Mucosa of rectum (tissue), 2 donors: Measurements from ENCODE around the gene SYCN.
"Not testable (repeated sequence)": the region's sequence is repeated elsewhere in the genome, so short reads cannot be mapped to it uniquely, and the experiment has no call there.

Experiments used
- H3K27ac ChIP-seq, 2 donors: one replicate each; pipeline ENCODE4 v1.7.0; 2013; ENCODE audit warnings: inconsistent platforms in 2 of 2, low read depth in 2 of 2, low read length in 2 of 2
- H3K27me3 ChIP-seq, 2 donors: one replicate each; pipeline ENCODE4 v1.7.0; 2013; ENCODE audit warnings: low read length in 2 of 2; ENCODE audit not compliant: control insufficient read depth in 2 of 2, insufficient read depth in 2 of 2
- H3K36me3 ChIP-seq, 2 donors: one replicate each; pipeline ENCODE4 v1.7.0; 2013; ENCODE audit warnings: low read length in 2 of 2; ENCODE audit not compliant: control insufficient read depth in 2 of 2, insufficient read depth in 2 of 2
- H3K4me1 ChIP-seq, 2 donors: one replicate each; pipeline ENCODE4 v1.7.0; 2013; ENCODE audit warnings: low read length in 2 of 2, mild to moderate bottlenecking in 1 of 2; ENCODE audit not compliant: control insufficient read depth in 2 of 2, insufficient read depth in 2 of 2
- H3K4me3 ChIP-seq, 2 donors: one replicate each; pipeline ENCODE4 v1.7.0; 2013; ENCODE audit warnings: low read length in 2 of 2
- H3K9ac ChIP-seq, 2 donors: one replicate each; pipeline ENCODE4 v1.7.0; 2013; ENCODE audit warnings: low read length in 2 of 2, low read depth in 1 of 2, mild to moderate bottlenecking in 1 of 2
- H3K9me3 ChIP-seq, 2 donors: one replicate each; pipeline ENCODE4 v1.7.0; 2013; ENCODE audit warnings: low read length in 2 of 2; ENCODE audit not compliant: control insufficient read depth in 2 of 2
- donor health status: healthy.
- donor health status: Normal muscosa, but diverticular disease.

Gene SYCN, protein sequence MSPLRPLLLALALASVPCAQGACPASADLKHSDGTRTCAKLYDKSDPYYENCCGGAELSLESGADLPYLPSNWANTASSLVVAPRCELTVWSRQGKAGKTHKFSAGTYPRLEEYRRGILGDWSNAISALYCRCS

GRCh38 chr19:39203372-39204341 is at the start of gene SYCN:
TSS of gene SYCN (minus strand) at chr19:39204263. CDS start at chr19:39204254, 9 bp downstream.
- no peaks in the 10 kb centered on the region for H3K4me1 ChIP-seq
- H3K9ac ChIP-seq = no peak within 1 kb of the TSS
- no peak within 1 kb of the TSS for H3K27ac ChIP-seq
- H3K36me3 ChIP-seq = no peaks in the 10 kb centered on the region
- no peak within 1 kb of the TSS for H3K4me3 ChIP-seq
- no peaks in the 10 kb centered on the region for H3K9me3 ChIP-seq
- peaks cover 20 to 38% of the 10 kb centered on the region in 2 donors for H3K27me3 ChIP-seq

DNA sequence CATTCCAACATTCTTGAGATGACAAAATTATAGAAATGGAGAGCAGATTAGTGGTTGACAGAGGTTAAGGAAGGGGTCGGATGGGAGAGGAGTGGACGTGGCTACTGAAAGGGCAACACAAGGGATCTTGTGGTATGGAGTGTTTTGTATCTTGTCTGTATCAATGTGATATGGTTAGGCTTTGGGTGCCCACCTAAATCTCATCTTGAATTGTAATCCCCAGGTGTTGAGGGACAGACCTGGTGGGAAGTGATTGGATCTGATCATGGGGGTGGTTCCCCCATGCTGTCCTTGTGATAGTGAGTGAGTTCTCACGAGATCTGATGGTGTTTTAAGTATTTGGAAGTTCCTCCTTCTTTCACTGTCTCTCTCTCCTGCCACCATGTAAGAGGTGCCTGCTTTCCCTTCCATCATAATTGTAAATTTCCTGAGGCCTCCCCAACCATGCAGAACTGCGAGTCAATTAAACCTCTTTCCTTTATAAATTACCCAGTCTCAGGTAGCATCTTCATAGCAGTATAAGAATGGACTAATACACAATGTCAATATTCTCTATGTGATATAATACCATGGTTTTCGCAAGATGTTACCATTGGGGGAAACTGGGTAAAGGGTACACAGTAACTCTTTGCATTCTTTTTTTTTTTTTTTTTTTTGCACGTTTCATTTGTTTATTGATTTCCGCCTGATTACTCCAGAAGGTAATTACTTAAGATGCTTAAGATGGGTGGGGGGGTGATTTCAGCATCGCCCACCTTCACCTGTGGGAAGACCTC is 49.5 kb upstream of the SYCN start:
- no peak overlapping the region for H3K4me3 ChIP-seq
- H3K27ac ChIP-seq = no peak overlapping the region
- no peak overlapping the region for H3K9ac ChIP-seq
- no peaks in the 10 kb centered on the region for H3K9me3 ChIP-seq
- H3K27me3 ChIP-seq = peaks cover 2 to 8% of the 10 kb centered on the region in 2 donors
- H3K36me3 ChIP-seq = no peaks in the 10 kb centered on the region
- H3K4me1 ChIP-seq = no peaks in the 10 kb centered on the region

- Histone ChIP-seq H3K27me3 (peaks cover 5 to 17% of the 10 kb centered on the region in 2 donors), H3K36me3 (no peaks in the 10 kb centered on the region), H3K9me3 (no peaks in the 10 kb centered on the region), H3K27ac (no peak overlapping the region), H3K9ac (no peak overlapping the region), H3K4me1 (no peaks in the 10 kb centered on the region), H3K4me3 (no peak overlapping the region)
Measured at GRCh38 chr19:39252458-39252857, 48.4 kb upstream of the SYCN start.

GRCh38 chr19:39251846-39252245 is 47.8 kb upstream of the SYCN start:
- no peak overlapping the region for H3K4me3 ChIP-seq
- H3K27ac ChIP-seq = no peak overlapping the region
- no peaks in the 10 kb centered on the region for H3K36me3 ChIP-seq
- peaks cover 6 to 17% of the 10 kb centered on the region in 2 donors for H3K27me3 ChIP-seq
- no peaks in the 10 kb centered on the region for H3K9me3 ChIP-seq
- no peak overlapping the region for H3K9ac ChIP-seq
- no peaks in the 10 kb centered on the region for H3K4me1 ChIP-seq

DNA sequence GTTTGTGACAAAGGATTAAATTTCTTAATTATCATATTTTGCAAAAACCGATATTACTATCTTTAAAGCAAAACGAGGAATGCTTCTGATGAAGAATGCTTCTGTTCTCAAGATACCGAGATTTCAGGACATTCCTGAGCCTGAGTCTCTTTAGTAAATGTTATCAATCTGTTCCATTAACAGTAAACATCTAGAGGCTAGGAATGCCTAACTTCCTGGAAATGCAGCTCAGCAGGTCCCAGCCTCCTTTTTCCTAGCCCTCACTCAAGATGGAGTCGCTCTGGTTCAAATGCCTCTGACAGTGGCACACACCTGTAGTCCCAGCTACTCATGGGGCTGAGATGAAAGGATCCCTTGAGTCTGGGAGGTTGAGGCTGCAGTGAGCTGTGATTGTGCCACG is 47.0 kb upstream of the SYCN start:
- Histone ChIP-seq H3K36me3 (no peaks in the 10 kb centered on the region), H3K27me3 (peaks cover 6 to 17% of the 10 kb centered on the region in 2 donors), H3K9ac (no peak overlapping the region), H3K27ac (no peak overlapping the region), H3K9me3 (no peaks in the 10 kb centered on the region), H3K4me1 (no peaks in the 10 kb centered on the region), H3K4me3 (no peak overlapping the region)

DNA sequence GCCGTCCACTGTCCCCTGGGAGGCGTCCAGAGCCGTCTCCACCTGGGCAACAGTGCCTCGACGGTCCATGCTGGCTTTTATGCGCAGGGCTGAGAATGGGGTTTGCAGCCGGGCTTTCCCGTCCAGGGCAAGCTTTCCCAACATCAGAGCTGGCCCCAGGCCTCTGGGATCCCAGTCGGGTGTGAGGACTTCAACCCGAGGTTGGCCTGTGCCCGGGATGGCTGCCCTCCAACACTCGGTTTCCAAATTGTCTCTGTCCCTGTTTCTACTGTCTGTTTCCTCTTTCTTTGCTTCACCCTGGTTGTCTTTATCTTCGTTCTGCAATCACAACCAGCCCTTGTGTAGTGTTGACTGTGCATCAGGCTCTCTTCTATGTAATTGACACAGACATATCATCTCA is 44.7 kb upstream of the SYCN start, which contains the start of gene IFNL4:
Gene IFNL4, minus strand, starts transcription at position 51 of the 400 bp plus-strand sequence.
- Histone ChIP-seq H3K4me3 (no peak within 1 kb of the TSS), H3K27me3 (peaks cover 6 to 17% of the 10 kb centered on the region in 2 donors), H3K36me3 (no peaks in the 10 kb centered on the region), H3K9ac (no peak within 1 kb of the TSS), H3K27ac (no peak within 1 kb of the TSS), H3K4me1 (no peaks in the 10 kb centered on the region), H3K9me3 (no peaks in the 10 kb centered on the region)

- Histone ChIP-seq H3K27me3 (peaks cover 6 to 17% of the 10 kb centered on the region in 2 donors), H3K4me3 (no peak overlapping the region), H3K4me1 (no peaks in the 10 kb centered on the region)
Measured at GRCh38 chr19:39247701-39248664, 43.9 kb upstream of the SYCN start.

GRCh38 chr19:39246951-39247669 is 43.0 kb upstream of the SYCN start:
- Histone ChIP-seq H3K27ac (no peak overlapping the region), H3K9ac (no peak overlapping the region), H3K9me3 (no peaks in the 10 kb centered on the region), H3K4me3 (no peak overlapping the region), H3K36me3 (no peaks in the 10 kb centered on the region), H3K27me3 (peaks cover 6 to 17% of the 10 kb centered on the region in 2 donors), H3K4me1 (no peaks in the 10 kb centered on the region)

More at GRCh38 chr19:39247701-39248664, 43.9 kb upstream of the SYCN start:
- no peaks in the 10 kb centered on the region for H3K36me3 ChIP-seq
- no peak overlapping the region for H3K27ac ChIP-seq
- no peaks in the 10 kb centered on the region for H3K9me3 ChIP-seq
- H3K9ac ChIP-seq = no peak overlapping the region

DNA sequence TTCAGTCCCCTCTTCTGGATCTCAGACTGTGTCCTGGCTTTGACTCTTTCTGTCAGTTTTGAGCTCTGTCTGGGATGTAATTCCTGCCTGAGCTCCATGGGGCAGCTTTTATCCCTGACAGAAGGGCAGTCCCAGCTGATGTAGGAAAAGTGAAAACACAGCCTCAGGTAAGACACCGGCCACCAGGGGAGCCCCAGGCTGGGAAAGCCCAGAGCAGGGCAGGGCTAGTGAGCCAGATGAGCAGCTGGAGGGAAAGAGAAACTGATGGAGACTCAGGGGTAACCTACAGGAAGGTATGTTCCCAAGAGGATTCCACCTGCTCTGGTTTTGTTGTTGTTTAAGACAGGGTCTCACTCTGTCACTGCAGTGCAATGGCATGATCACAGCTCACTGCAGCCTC is 41.1 kb upstream of the SYCN start:
- H3K9ac ChIP-seq, H3K9me3 ChIP-seq, H3K27ac ChIP-seq, H3K36me3 ChIP-seq, H3K4me1 ChIP-seq, H3K4me3 ChIP-seq: not testable (repeated sequence)
- peaks cover 4 to 17% of the 10 kb centered on the region in 2 donors for H3K27me3 ChIP-seq
